Peyer's patch (tissue), 4 donors: ENCODE results near the gene CCR5AS.
A peak's percentile ranks its signal among the peaks of the same experiment; 100 is the strongest.

Experiments used
- POLR2A ChIP-seq, 2 donors: fragments of 450-650 bp; IDR thresholded peaks; one replicate each; pipeline ENCODE4 v1.5.1; 2017; ENCODE audit warnings: antibody characterized with exemption in 2 of 2, mild to moderate bottlenecking in 2 of 2, moderate library complexity in 2 of 2
- TF ChIP-seq, protein P1 (sequence below), 6 experiments: fragments of 450-650 bp in 4 of 6; fragments of 200-600 bp in 2 of 6; sonication (generic) in 1 of 6; IDR thresholded peaks; one replicate each; pipeline ENCODE4 v1.5.1; 2017 to 2019; ENCODE audit warnings: antibody characterized with exemption in 6 of 6, mild to moderate bottlenecking in 3 of 6, moderate library complexity in 1 of 6

DNA sequence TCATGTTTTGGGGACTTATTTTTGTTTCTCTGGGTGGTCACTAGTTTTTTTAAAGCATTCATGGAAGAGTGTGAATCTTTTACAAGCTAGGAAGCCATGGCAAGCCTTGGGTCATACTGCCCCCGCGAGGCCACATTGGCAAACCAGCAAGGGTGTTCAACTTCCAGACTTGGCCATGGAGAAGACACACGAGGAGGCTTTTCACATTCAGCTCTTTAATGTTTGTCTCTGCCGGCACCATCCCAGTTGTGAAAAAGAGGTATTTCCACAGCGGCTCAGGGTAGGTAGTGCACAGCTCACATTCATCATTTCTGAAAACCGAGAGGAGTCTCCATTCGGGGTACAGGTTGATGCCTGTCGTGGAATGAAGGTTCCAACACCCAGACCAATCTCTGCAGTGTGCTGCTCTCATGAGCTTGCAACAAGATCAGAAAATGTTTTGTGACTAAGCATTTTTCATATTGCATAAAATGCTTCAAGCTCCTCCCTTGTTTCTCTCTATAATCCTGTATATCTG lies 28.4 kb downstream of the CCR5AS start:
- TF ChIP-seq, protein P1, sequence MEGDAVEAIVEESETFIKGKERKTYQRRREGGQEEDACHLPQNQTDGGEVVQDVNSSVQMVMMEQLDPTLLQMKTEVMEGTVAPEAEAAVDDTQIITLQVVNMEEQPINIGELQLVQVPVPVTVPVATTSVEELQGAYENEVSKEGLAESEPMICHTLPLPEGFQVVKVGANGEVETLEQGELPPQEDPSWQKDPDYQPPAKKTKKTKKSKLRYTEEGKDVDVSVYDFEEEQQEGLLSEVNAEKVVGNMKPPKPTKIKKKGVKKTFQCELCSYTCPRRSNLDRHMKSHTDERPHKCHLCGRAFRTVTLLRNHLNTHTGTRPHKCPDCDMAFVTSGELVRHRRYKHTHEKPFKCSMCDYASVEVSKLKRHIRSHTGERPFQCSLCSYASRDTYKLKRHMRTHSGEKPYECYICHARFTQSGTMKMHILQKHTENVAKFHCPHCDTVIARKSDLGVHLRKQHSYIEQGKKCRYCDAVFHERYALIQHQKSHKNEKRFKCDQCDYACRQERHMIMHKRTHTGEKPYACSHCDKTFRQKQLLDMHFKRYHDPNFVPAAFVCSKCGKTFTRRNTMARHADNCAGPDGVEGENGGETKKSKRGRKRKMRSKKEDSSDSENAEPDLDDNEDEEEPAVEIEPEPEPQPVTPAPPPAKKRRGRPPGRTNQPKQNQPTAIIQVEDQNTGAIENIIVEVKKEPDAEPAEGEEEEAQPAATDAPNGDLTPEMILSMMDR (IDR thresholded peaks at IDR 0.05): peak; percentile 41 to 74 (median 67)
- no peak for TF ChIP-seq POLR2A (IDR thresholded peaks at IDR 0.05)
